ENCODE data around the gene ESR2.
"Not testable (repeated sequence)": the region's sequence is repeated elsewhere in the genome, so short reads cannot be mapped to it uniquely, and the experiment has no call there.

ESR2 gene

GRCh38 chr14:64220056-64220455, 74.1 kb downstream of the ESR2 start:
- no peak for DNase-seq

- no peak for DNase-seq
Measured at GRCh38 chr14:64218344-64219240, 75.6 kb downstream of the ESR2 start.

- DNase-seq = no peak
Measured at GRCh38 chr14:64217834-64218233, 76.3 kb downstream of the ESR2 start.

GRCh38 chr14:64217308-64217707, 76.9 kb downstream of the ESR2 start:
- no peak for DNase-seq

GRCh38 chr14:64215978-64216377, 78.2 kb downstream of the ESR2 start:
- DNase-seq = no peak

DNA sequence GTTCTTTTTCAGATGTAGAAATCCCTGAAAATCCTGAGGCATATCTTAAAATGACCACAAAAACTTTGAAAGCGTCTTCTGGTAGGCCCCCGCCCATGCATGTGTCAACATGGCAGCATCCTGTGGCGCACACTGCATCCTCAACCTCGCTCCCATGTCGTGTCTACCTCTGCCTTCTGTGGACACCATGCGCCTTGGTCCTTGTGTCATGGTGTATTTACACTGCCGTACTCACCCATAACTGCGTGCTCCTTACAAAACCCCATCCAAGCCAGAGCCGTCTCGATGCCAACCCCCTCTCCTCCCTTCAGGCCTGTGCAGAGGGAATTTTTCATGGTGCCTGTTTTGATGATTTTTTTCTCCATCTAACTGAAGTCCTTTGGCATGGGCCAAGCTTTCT, 78.9 kb downstream of the ESR2 start:
- no peak for DNase-seq

DNA sequence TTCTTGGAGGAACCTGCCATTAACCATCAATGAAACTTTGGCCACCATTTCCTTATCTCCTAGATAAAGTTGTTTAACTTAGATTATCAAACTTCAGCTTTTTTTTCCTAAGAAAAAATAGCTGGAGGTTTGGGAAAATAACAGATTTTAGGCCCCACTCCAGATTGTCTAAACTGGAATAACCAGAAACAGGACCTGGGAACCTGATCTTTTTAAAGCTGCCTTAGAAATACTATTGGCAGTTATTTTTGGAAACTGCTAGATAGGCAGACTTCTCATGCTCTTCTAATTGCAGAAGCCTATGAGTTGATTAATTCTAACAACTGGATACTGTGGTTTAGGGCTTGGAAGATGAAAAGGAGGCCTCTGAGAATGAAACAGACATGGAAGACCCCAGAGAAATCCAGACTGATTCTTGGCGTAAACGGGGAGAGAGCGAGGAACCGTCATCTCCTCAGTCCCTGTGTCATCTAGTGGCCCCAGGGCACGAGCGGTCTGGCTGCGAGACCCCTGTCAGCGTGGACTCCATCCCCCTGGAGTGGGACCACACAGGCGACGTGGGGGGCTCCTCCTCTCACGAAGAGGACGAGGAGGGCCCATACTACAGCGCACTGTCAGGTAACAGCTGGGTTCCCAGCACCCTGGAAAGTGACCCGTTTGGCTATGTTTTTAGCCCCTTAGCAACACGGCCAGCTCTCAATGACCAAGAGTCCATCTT, 80.2 kb downstream of the ESR2 start:
- DNase-seq = no peak

DNA sequence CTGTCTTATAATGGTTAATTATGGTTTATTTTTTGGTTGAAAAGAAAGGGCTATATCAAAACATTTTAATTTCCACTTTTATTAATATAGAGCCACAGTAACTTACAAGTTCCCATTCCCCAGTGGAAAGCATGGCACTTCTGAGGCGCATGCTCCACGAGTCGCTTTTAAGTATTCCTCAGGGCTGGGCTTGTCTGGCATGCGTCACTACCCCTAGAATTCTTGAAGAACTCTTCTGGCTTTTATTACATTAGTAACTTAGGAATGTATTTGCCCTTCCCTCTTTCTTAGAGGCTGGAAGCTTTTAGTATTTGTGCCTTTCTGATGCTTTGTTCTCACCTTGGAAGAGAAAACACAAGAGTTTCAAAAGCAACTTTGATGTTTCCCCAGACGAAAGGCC, 81.1 kb downstream of the ESR2 start:
- no peak for DNase-seq

DNA sequence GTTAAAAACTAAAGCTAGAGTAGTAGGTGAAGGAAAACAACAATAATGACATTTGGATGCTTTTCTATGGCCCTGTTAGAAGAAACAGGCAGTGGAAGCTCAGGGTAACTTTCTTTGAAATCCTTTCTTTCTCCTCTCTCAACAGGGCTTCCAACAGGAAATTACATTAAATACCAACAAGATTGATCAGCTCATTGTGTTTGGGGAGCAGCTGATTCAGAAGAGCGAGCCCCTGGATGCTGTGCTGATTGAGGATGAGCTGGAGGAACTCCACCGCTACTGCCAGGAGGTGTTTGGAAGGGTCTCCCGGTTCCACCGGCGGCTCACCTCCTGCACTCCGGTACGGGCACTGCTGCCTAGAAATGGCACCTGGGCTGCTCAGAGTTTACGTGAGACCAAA, 81.5 kb downstream of the ESR2 start:
- no peak for DNase-seq

- not testable (repeated sequence) for DNase-seq
Measured at GRCh38 chr14:64210912-64211311, 83.3 kb downstream of the ESR2 start.

GRCh38 chr14:64210216-64210615, 84.0 kb downstream of the ESR2 start:
- no peak for DNase-seq

- no peak for DNase-seq
Measured at GRCh38 chr14:64209444-64210131, 84.6 kb downstream of the ESR2 start.

DNA sequence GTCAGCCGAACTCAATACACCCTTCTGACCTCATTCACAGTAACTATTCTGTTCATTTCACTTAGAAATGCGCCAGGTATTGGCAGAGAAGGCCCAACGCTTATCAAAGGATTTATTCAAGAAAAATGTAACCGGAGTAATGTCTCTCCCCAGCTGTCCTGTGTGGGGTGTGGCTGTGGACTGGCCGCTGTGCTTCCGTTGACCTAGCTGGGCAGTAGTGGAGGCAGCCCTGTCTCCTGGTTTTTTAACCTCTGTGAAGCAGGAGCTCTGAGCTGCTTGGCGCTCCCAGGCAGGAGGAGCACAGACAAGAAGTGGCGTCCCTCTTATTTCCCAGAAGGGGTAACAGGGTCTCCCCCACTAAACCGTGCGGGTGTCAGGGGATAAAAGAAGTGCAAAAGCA, 85.2 kb downstream of the ESR2 start:
- DNase-seq = no peak

DNA sequence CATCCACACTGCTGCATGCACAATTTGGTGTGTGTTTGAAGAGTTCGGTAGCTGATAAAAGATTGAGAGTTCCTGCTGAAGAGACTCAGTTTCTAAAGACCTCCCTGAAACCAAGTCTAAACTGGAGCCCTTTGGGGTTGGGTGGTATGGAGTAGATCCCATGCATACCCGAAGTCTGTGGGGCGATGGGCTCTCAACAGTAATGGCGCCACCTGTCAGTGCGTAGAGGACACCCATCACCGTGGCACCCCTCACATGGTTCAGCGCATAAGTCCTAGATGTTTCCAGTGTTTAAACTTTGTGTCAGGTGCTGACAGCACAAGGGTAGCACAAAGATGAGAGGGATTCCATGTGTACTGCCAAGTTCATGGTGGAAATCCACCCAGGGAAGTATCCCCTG, 85.9 kb downstream of the ESR2 start:
- no peak for DNase-seq

GRCh38 chr14:64203366-64204006, 90.7 kb downstream of the ESR2 start:
- no peak for DNase-seq

- DNase-seq = no peak
Measured at GRCh38 chr14:64202716-64203115, 91.5 kb downstream of the ESR2 start.

GRCh38 chr14:64201921-64202545, 92.1 kb downstream of the ESR2 start:
- DNase-seq = no peak

GRCh38 chr14:64201296-64201695, 92.9 kb downstream of the ESR2 start:
- DNase-seq = no peak

- DNase-seq = no peak
Measured at GRCh38 chr14:64200170-64200569, 94.0 kb downstream of the ESR2 start.

- DNase-seq = no peak
Measured at GRCh38 chr14:64198486-64198885, 95.7 kb downstream of the ESR2 start.

- no peak for DNase-seq
Measured at GRCh38 chr14:64197996-64198395, 96.2 kb downstream of the ESR2 start.

DNA sequence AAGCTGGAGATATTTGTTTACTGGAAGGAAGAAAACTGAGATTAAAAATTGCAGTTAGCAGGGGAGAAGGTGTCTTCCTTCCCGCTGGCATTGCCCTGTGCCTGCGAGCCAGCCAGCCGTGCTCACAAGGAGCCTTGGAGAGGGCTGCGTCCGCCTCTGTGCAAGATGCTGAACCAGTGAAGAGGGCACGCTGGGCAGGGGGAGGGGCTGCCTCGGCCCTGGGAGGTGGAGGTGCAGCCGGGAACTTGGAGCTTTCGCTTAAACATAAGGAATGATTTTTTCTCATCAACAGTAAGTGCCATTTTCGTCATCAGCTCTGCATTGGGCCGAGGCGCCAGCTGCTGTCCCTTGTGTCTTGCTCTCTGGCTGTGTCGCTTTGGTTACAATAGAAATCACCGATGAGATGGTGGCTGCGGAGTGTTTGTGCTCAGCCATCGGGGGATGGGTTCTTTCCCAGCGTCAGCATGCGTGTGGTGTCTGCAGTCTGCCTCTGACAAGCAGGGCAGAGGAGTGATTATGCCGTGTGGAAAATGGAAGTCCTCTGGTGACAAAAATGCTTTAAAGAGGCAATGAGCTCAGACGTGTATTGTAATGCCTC, 97.3 kb downstream of the ESR2 start:
- peak; percentile 29 for DNase-seq
